Stimulated activated CD4-positive, alpha-beta T cell treated with anti-CD3 and anti-CD28 coated beads, Interleukin-1b, Interleukin-23, amount 100 ng/mL, for 4 hours (primary cell): ENCODE data around the gene BIRC6.
"Not testable (repeated sequence)": the region's sequence is repeated elsewhere in the genome, so short reads cannot be mapped to it uniquely, and the experiment has no call there.

Experiments used
- DNase-seq, 2 donors: peaks; one replicate each; pipeline ENCODE4 v3.0.0-alpha.2; 2020; ENCODE audit warnings: low read depth in 2 of 2

BIRC6 gene

DNA sequence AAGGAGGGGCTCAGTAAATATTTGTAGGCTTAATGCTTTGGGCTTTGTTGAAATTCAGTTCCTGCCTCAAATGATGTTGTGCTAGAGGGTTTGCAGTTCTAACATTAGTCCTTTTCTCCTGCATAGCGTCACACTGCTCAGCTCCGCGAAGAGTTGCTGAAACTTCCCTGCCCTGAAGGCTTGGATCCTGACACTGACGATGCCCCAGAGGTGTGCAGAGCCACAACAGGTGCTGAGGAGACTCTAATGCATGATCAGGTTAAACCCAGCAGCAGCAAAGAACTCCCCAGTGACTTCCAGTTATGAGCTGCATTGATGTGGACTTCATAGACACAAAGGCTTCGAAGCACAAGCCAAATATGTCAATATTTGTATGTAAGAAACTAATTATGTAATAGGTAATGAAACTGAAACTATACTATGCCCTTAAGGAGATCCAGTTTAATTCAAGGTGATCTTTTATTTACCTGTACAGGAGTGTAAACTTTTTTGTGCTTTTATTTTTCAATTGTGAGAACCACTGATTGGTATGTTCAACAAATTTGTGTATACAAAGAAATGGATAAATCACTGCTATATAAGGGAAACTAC is 260.9 kb downstream of the BIRC6 start:
- no peak for DNase-seq

DNA sequence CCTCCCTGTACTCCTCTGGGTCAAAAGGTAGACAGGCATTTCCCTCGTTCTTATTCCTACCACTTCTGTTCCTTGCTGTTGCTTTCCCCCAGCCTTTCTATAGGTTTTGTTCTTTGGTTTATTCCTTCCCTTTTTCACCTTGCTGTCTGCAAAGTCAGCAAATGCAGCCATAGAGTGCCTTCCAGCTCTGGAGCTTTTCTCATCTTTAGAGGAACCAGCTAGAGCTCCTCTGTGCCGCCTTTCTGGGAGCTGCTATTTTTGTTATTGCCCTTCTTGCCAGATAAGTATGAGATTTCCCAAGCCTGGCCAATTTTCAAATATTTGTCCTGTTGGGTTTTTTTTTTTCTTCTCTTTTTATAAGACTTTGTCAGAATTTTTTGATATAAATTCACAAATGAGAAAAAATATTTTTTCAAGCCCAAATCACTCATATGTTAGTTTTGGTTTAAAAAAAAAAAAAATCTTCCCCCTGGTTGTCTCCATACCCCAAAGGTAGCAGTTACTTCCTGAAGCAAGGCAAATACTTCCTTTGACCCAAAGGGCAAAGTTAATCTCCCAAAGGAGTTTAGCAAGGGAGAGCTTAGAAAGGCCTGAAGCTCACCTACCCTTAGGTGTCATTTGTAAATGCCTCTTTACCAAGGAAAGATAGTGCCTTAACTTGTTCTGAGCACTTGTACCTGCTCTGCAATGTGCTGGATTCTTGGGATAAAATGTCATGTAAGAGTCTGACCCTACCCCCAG is 265.9 kb downstream of the BIRC6 start:
- DNase-seq, result no peak

DNA sequence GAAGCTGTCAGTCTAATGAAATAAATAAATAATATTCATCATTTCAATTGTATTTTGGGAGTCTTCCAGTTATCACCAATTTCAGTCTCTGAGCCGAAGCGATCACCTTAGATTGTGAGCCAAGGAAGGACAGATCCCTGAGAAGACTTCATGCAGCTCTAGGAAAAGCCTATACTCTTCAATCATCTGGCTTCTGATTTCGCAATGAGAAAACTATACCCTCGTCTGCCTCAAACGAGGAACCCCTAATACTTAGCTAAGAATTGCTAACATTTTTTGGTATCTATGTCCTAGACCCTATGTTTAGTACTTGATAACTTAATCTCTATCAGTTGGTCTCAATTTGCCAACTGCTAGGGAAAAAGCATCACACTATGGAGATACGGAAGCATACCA is 266.5 kb downstream of the BIRC6 start:
- no peak for DNase-seq

- DNase-seq, result no peak
These were observed 268.0 kb downstream of the BIRC6 start for GRCh38 chr2:32624812-32625211.

DNA sequence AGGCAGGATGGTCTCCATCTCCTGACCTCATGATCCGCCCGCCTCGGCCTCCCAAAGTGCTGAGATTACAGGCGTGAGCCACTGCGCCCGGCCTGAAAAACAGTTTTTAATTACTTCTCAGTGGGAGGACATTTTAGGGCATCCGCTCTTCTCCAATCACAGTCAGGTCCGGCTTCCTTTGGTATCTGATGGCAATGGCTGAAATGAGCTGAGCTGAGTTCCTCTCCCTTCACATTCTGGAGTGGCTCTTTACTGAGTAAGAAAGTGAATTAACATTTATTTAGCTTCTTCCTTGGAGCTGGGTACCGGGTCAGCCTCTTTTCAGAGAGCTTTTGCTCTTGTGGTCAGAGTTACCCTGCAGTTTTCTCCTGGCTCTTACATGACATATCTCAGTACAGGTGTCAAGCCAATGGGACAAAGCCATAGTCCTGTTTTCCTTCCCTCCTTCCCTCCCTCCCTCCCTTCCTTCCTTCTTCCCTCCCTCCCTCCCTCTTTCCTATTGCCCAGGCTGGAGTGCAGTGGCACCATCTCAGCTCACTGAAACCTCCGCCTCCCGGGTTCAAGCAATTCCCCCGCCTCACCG is 269.9 kb downstream of the BIRC6 start:
- DNase-seq, result no peak

DNA sequence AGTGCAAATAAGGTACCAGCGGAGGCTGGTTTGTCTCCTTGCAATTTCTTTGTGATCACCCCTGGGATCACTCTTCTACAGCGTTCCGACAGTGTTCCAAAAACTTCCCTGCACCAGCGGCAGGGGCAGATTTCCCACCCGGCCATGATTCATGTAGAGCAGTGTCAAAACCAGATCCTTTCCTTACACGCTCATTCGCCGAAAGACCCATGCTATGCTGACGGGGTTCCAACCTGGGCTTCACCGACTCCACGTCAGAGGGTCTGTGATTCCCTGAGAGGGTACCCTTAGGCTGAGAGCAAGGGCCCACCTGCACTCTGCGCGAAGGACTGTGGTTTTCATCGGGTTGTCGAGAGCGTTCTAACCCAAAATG is 270.6 kb downstream of the BIRC6 start:
- DNase-seq, result no peak

- peak; percentile 94 to 95 for DNase-seq
These were observed 271.2 kb downstream of the BIRC6 start, which contains the start of gene TTC27 for GRCh38 chr2:32627814-32628579. TTC27 (plus strand) TSS chr2:32628050; CDS start chr2:32628293, 243 bp downstream.

GRCh38 chr2:32632089-32632488 is 275.3 kb downstream of the BIRC6 start:
- DNase-seq, result no peak

DNA sequence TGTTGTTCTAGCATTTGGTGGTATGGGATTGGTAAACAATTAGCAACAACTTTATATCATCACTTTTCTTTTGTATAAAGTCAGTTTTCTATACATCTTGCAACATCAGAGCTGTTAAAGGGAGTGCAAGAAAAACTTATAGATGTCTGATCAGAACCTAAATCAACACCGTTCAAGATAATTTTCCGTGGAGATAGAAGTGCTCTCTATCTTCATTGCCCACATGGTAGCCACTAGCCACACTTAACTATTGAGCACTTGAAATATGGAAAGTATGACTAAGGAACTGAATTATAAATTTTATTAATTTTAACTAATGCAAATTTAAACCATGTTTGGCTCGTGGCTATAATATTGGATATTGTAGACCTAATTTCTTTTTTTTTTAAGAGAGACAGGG is 276.2 kb downstream of the BIRC6 start:
- no peak for DNase-seq

DNA sequence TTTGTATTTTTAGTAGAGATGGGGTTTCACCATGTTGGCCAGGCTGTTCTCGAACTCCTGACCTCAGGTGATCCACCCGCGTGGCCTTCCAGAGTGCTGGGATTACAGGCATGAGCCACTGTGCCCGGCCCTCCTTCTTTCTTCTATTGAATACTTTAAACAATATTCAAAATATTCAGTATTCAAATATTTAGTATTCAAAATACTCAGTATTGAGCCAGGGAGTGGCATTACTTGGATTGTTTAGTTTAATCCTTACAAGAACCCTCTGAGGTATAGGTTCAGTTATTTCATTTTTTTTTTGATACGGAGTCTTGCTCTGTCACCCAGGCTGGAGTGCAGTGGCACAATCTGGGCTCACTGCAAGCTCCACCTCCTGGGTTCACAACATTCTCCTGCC is 281.7 kb downstream of the BIRC6 start:
- DNase-seq, result not testable (repeated sequence)

GRCh38 chr2:32641180-32641579 is 284.4 kb downstream of the BIRC6 start:
- DNase-seq, result no peak

DNA sequence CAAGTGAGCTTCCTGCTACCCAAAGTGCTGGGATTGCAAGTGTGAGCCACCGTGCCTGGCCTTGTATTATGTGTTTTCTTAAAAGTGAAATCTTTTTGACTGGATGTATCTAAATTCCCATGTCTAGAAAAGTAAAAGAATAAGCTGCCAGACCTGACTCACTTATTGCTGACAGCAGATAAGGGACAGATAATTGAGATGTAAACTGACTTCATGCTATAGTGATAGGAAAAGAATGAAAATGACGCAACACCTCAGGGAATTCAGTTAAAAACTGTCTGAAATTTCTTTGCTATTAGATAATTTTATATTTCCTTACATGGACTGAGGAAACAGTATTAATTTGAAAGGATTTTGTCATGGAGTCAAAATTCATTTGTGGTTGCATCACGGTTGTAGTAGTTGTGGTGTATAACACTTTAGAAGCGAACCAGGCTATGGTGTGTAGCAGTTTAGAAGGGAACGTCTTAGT is 290.4 kb downstream of the BIRC6 start:
- no peak for DNase-seq

DNA sequence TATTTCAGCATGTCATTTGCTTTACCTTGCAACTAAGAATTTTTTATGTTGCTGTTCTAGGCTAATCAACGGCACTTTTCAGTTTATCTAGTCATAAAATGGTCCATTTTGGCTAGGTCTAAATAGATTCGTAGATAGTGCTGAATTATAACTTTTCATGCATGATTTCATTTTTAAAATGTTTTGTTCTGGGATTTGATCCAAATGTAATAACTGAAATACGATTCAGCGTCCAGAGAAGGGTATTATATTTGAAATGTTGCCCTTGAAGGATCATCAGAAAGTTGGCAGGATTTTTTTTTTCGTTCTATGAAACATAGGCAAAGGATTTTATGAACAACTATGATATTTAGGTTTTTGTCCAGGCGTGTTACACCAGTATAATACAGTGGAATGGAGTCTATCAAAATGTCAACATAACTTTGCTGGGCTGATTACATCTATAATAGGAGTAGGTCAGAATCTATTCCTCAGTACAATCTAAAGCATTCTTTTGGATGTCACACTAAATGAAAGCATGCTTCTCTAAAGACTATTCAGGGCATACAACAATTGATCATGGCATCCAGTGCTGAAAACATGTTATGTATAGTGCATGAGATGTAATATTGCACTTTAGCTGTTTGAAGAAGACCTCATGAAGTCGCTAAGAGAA is 295.9 kb downstream of the BIRC6 start:
- DNase-seq, result no peak

DNA sequence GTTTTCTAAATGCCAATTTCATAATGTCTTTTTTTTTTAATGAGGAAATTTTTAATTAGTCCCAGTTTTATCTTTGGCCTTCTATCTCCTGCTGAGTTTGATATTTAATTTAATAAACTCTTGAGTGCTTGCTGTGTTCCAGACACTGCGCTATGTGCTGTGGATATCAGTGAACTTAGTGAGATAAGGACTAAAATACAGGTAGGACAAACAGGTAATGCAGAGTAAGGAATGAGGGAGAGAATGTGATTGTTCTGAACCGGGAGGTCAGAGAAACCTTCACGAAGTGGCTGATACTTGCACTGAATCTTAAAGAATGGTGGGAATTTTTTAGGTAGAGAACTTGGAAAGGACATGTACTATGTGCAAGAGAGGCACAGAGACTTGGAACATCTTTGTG is 299.2 kb downstream of the BIRC6 start:
- no peak for DNase-seq

- DNase-seq, result no peak
These were observed 307.0 kb downstream of the BIRC6 start for GRCh38 chr2:32663864-32664263.

- no peak for DNase-seq
These were observed 309.9 kb downstream of the BIRC6 start for GRCh38 chr2:32666704-32667103.

- no peak for DNase-seq
These were observed 311.4 kb downstream of the BIRC6 start for GRCh38 chr2:32668254-32668653.
